ENCODE results near the gene MTRFR.

The MTRFR gene

GRCh38 chr12:123288751-123289346 is 55.6 kb downstream of the MTRFR start:
- DNase-seq (ENCODE audit: low read depth): no peak
- TF ChIP-seq CTCF (conservative IDR thresholded peaks at IDR 0.05; ENCODE audit: low read depth, low read length): no peak

GRCh38 chr12:123289911-123290310 is 56.7 kb downstream of the MTRFR start:
- no peak overlapping the region for H3K4me3 ChIP-seq (ENCODE audit: low read length)
- no peak for DNase-seq (ENCODE audit: low read depth)
- TF ChIP-seq CTCF (conservative IDR thresholded peaks at IDR 0.05; ENCODE audit: low read depth, low read length): no peak

More at GRCh38 chr12:123288751-123289346, 55.6 kb downstream of the MTRFR start:
- H3K4me3 ChIP-seq (ENCODE audit: low read length): no peak overlapping the region

GRCh38 chr12:123293178-123293760 is 60.0 kb downstream of the MTRFR start:
- no peak overlapping the region for H3K4me3 ChIP-seq (ENCODE audit: low read length)
- no peak for TF ChIP-seq CTCF (conservative IDR thresholded peaks at IDR 0.05; ENCODE audit: low read depth, low read length)

GRCh38 chr12:123305136-123305535 is 71.9 kb downstream of the MTRFR start:
- no peak for DNase-seq (ENCODE audit: low read depth)
- no peak overlapping the region for H3K4me3 ChIP-seq (ENCODE audit: low read length)
- TF ChIP-seq CTCF (conservative IDR thresholded peaks at IDR 0.05; ENCODE audit: low read depth, low read length): no peak

More at GRCh38 chr12:123293178-123293760, 60.0 kb downstream of the MTRFR start:
- DNase-seq (ENCODE audit: low read depth): no peak

GRCh38 chr12:123306200-123306599 is 73.0 kb downstream of the MTRFR start:
- DNase-seq (ENCODE audit: low read depth): no peak
- no peak for TF ChIP-seq CTCF (conservative IDR thresholded peaks at IDR 0.05; ENCODE audit: low read depth, low read length)
- no peak overlapping the region for H3K4me3 ChIP-seq (ENCODE audit: low read length)

All from retinal pigment epithelial cell (primary cell).